Measurements from ENCODE around the gene USF2. TPM values are rescaled to one million over a fixed set of nuclear protein-coding genes. Genes with fewer than 3 reads are reported as not detected.

Gene USF2
- total RNA-seq, 1 experiment from 2014 or later, result 81.6 TPM

GRCh38 chr19:35256566-35256965 is 12.2 kb upstream of the USF2 start:
- no peaks in the 10 kb centered on the region for H3K9me3 Mint-ChIP-seq (ENCODE audit: unreplicated experiment)
- no TSS peak for BruUV-seq (replicated peaks)
- no peak overlapping the region for H3K4me3 Mint-ChIP-seq (ENCODE audit: unreplicated experiment)
- DNase-seq (ENCODE audit: unreplicated experiment), result no peak
- ChIA-PET CTCF (interaction anchor here (0.7 to 1.2 kb wide), 3 partner anchors 14 to 126 kb away, joined by 4 read pairs; no protein-coding TSS in a partner anchor), POLR2A (interaction anchor here (0.8 to 1.4 kb wide), 3 partner anchors 8 to 11 kb away, joined by 3 to 4 read pairs (median 4); no protein-coding TSS in a partner anchor)
- no peaks in the 10 kb centered on the region for H3K27me3 Mint-ChIP-seq (ENCODE audit: insufficient read depth, unreplicated experiment)
- H3K27ac Mint-ChIP-seq (ENCODE audit: low read depth, unreplicated experiment), result no peak overlapping the region
- intact Hi-C loops (cut with micrococcal nuclease), result no loop called here
- peaks cover 64% of the 10 kb centered on the region for H3K36me3 Mint-ChIP-seq (ENCODE audit: insufficient read depth, unreplicated experiment)
- TF ChIP-seq CTCF (IDR thresholded peaks at IDR 0.05; ENCODE audit: unreplicated experiment), result no peak
- no peaks in the 10 kb centered on the region for H3K4me1 Mint-ChIP-seq (ENCODE audit: insufficient read depth, unreplicated experiment)

GRCh38 chr19:35257113-35257461 is 11.7 kb upstream of the USF2 start:
- Mint-ChIP-seq H3K36me3 (ENCODE audit: insufficient read depth, unreplicated experiment) (peaks cover 59% of the 10 kb centered on the region), H3K4me3 (ENCODE audit: unreplicated experiment) (no peak overlapping the region)

GRCh38 chr19:35260694-35261304 is 8.0 kb upstream of the USF2 start:
- Mint-ChIP-seq H3K27ac (ENCODE audit: low read depth, unreplicated experiment) (no peak overlapping the region), H3K4me1 (ENCODE audit: insufficient read depth, unreplicated experiment) (peaks cover 7% of the 10 kb centered on the region), H3K4me3 (ENCODE audit: unreplicated experiment) (no peak overlapping the region), H3K9me3 (ENCODE audit: unreplicated experiment) (no peaks in the 10 kb centered on the region), H3K36me3 (ENCODE audit: insufficient read depth, unreplicated experiment) (peaks cover 59% of the 10 kb centered on the region), H3K27me3 (ENCODE audit: insufficient read depth, unreplicated experiment) (no peaks in the 10 kb centered on the region)
- intact Hi-C loops (cut with micrococcal nuclease), result loop anchor here (10.0 kb wide), 1 partner anchor 94 kb away; the partner anchor contains the start of gene FFAR3
- no peak for DNase-seq (ENCODE audit: unreplicated experiment)
- ChIA-PET CTCF (interaction anchor here (1.0 kb wide), 1 partner anchor 194 kb away, joined by 3 read pairs; no protein-coding TSS in a partner anchor), POLR2A (interaction anchor here (0.7 to 1.0 kb wide), 3 partner anchors 9 to 106 kb away, joined by 3 to 4 read pairs (median 3); no protein-coding TSS in a partner anchor)
- no TSS peak for BruUV-seq (replicated peaks)
- TF ChIP-seq CTCF (IDR thresholded peaks at IDR 0.05; ENCODE audit: unreplicated experiment), result no peak

More at GRCh38 chr19:35257113-35257461, 11.7 kb upstream of the USF2 start:
- CTCF ChIA-PET, result interaction anchor here (0.7 to 1.2 kb wide), 2 partner anchors 13 to 126 kb away, joined by 4 read pairs; no protein-coding TSS in a partner anchor
- DNase-seq (ENCODE audit: unreplicated experiment), result no peak
- POLR2A ChIA-PET, result interaction anchor here (0.7 to 1.4 kb wide), 3 partner anchors 9 to 1118 kb away, joined by 3 to 4 read pairs (median 4); no protein-coding TSS in a partner anchor
- Mint-ChIP-seq H3K27me3 (ENCODE audit: insufficient read depth, unreplicated experiment) (no peaks in the 10 kb centered on the region), H3K27ac (ENCODE audit: low read depth, unreplicated experiment) (no peak overlapping the region), H3K4me1 (ENCODE audit: insufficient read depth, unreplicated experiment) (no peaks in the 10 kb centered on the region), H3K9me3 (ENCODE audit: unreplicated experiment) (no peaks in the 10 kb centered on the region)
- no peak for TF ChIP-seq CTCF (IDR thresholded peaks at IDR 0.05; ENCODE audit: unreplicated experiment)
- no TSS peak for BruUV-seq (replicated peaks)
- intact Hi-C loops (cut with micrococcal nuclease), result no loop called here

DNA sequence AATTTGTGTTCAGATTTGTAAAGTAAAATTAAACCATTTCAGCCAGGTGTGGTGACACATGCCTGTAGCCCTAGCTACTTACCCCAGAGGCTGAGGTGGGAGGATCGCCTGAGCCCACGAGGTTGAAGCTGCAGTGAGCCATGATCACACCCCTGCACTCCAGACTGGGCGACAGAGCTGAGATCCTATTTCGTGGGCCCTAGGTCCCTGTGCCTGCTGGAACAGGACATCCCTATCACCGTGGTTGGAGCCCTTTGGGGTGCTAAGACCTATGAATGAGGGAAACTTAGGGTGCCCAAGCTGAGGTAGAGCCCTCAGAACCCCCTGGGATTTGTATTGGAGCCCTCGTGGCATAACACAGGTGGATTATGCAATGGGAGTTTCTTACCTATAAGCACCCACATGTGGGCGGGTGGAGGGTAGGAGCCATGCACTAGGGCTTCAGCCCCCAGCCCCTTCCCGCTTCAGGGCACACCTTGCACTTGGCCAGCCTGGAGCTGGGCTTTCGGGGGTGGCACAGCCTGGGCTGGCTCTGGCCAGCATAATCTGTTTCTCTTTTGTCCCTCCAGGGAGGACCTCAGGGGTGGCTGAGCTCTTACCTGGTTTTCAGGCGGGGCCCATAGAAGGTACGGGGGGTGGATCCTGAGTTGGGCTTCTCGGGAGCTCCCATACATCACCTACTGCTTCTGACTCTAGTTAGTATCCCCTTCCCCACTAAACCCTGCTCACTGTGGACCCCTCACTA is 7.2 kb upstream of the USF2 start:
- Mint-ChIP-seq H3K27me3 (ENCODE audit: insufficient read depth, unreplicated experiment) (no peaks in the 10 kb centered on the region), H3K4me3 (ENCODE audit: unreplicated experiment) (no peak overlapping the region), H3K4me1 (ENCODE audit: insufficient read depth, unreplicated experiment) (peaks cover 14% of the 10 kb centered on the region), H3K9me3 (ENCODE audit: unreplicated experiment) (no peaks in the 10 kb centered on the region), H3K27ac (ENCODE audit: low read depth, unreplicated experiment) (no peak overlapping the region), H3K36me3 (ENCODE audit: insufficient read depth, unreplicated experiment) (peaks cover 64% of the 10 kb centered on the region)
- DNase-seq (ENCODE audit: unreplicated experiment), result no peak
- no TSS peak for BruUV-seq (replicated peaks)
- no peak for TF ChIP-seq CTCF (IDR thresholded peaks at IDR 0.05; ENCODE audit: unreplicated experiment)
- POLR2A ChIA-PET, result interaction anchor here (0.6 to 0.7 kb wide), 2 partner anchors 86 to 886 kb away, joined by 3 read pairs; no protein-coding TSS in a partner anchor
- CTCF ChIA-PET, result interaction anchor here (0.5 to 1.0 kb wide), 3 partner anchors 124 to 763 kb away, joined by 3 to 4 read pairs (median 3); no protein-coding TSS in a partner anchor
- intact Hi-C loops (cut with micrococcal nuclease), result loop anchor here (10.0 kb wide), 1 partner anchor 93 kb away; the partner anchor contains the start of gene FFAR3
